ENCODE measurements around the gene HSPA4L.

Gene HSPA4L

GRCh38 chr4:127783955-127784770 is 2.0 kb downstream of the HSPA4L start:
- no peak for DNase-seq (ENCODE audit: low read depth in 2 of 2)

DNA sequence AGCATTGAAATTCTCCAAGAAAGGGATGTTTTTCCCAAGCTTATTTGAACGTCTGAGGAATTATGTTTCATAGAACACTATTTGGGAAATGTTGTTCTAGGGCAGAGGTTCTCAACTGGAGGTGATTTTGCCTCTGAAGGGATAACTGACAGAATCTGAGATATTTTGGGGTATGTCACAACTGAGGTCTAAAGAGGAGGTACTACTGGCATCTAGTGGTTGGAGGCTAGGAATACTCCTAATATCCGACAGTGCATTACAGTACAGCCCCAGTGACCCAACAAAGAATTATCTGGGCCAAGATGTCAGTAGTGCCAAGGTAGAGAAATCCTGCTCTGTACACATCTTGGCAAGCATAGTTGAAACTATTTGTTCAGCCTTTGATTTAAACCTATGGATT is 6.4 kb downstream of the HSPA4L start:
- no peak for DNase-seq (ENCODE audit: low read depth in 2 of 2)

DNA sequence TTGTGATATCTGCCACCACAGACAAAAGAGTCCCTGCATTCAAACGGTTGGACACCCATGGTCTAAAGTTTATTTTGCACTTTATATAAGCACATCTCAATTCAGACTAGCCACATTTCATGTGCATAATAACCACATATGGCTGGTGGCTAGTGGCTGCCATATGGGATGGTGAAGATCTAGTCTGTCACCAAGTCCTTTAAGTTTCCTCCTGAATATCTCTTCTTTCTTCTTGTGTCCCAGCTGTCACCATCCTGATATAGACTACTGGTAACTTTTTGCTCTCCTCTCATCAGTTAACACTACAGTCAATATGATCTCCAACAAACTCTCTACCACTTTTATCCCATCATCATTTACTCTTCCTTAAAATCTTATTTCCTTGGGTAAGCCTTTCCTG is 9.3 kb downstream of the HSPA4L start:
- DNase-seq (ENCODE audit: low read depth in 2 of 2) = no peak

- no peak for DNase-seq (ENCODE audit: low read depth in 2 of 2)
Measured at GRCh38 chr4:127793528-127793927, 11.4 kb downstream of the HSPA4L start.

DNA sequence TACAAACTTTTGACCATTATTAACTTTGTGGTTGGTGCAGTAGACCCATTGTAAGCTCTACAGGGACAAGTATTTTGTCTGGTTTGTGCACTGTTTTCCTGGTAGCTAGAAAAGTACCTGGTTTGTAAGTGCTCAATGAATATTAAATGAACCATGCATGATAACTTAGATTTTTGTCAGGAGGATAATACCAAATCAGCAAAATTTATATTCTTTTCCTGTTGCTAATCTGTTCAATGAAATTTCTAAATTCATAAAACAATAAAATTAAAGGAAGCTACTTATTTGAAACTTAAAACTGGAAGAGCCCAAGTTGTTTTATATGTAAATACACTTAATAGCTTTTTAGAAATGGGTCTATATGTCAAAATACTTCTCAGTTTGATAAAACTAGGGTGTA is 17.6 kb downstream of the HSPA4L start:
- DNase-seq (ENCODE audit: low read depth in 2 of 2) = no peak

- DNase-seq (ENCODE audit: low read depth in 2 of 2) = no peak
Measured at GRCh38 chr4:127809173-127809800, 27.2 kb downstream of the HSPA4L start.

DNA sequence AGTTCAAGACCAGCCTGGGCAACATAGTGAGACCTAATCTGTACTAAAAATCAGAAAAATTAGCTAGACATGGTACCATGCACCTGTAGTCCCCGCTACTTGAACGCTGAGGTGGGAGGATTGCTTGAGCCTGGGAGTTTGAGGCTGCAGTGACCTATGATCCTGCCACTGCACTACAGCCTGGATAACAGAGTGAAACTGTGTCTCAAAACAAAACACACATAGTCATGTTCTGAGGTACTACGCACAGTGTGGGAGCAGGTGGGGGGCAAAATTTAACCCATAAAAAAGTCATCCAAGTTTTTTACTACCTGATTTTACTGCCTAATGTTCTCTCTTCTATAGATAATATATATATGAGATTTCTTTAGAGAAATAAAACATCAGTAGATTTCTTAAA is 28.4 kb downstream of the HSPA4L start:
- no peak for DNase-seq (ENCODE audit: low read depth in 2 of 2)

GRCh38 chr4:127822430-127822829 is 40.3 kb downstream of the HSPA4L start:
- no peak for DNase-seq (ENCODE audit: low read depth in 2 of 2)

GRCh38 chr4:127828121-127828520 is 46.0 kb downstream of the HSPA4L start:
- DNase-seq (ENCODE audit: low read depth in 2 of 2) = no peak

DNA sequence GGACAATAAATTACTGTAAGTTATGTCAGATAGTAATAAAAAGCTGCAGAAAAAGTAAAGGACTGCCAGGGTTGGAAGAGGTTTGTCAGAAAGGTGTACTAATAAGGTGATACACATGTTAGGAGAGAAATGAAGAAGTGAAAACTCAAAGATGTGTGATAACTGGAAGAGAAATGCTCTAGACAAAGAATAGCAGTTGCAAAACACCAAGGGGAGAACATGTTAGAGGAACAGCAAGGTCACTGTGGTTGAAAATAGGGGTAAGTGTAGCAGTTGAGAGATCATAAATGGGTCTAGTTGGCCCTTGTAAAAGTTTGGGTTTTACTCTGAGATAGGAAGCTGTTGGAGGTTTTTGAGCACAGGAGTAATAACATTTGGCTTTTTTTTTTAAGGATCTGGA is 46.9 kb downstream of the HSPA4L start:
- no peak for DNase-seq (ENCODE audit: low read depth in 2 of 2)

DNA sequence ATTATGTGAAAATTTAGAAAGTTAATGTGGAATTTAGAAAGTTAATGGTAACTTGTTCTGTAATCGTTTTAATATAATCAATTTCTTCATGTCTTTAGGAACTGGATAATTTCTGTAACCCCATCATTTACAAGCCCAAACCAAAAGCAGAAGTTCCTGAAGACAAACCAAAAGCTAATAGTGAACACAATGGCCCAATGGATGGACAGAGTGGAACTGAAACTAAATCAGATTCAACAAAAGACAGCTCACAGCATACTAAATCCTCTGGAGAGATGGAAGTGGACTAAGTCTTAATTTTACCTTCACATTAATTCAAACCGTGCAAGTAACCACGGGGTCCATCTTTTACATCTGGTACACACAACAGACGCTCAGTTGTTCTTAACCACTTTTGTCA is 50.5 kb downstream of the HSPA4L start:
- DNase-seq (ENCODE audit: low read depth in 2 of 2) = no peak

GRCh38 chr4:127843704-127844600 is 61.8 kb downstream of the HSPA4L start:
- DNase-seq (ENCODE audit: low read depth in 2 of 2) = no peak

GRCh38 chr4:127844601-127845116 is 62.5 kb downstream of the HSPA4L start:
- DNase-seq (ENCODE audit: low read depth in 2 of 2) = no peak

GRCh38 chr4:127846061-127846460 is 63.9 kb downstream of the HSPA4L start:
- DNase-seq (ENCODE audit: low read depth in 2 of 2) = no peak

- DNase-seq (ENCODE audit: low read depth in 2 of 2) = no peak
Measured at GRCh38 chr4:127846765-127847164, 64.6 kb downstream of the HSPA4L start.

- DNase-seq (ENCODE audit: low read depth in 2 of 2) = no peak
Measured at GRCh38 chr4:127849505-127850234, 67.5 kb downstream of the HSPA4L start.

DNA sequence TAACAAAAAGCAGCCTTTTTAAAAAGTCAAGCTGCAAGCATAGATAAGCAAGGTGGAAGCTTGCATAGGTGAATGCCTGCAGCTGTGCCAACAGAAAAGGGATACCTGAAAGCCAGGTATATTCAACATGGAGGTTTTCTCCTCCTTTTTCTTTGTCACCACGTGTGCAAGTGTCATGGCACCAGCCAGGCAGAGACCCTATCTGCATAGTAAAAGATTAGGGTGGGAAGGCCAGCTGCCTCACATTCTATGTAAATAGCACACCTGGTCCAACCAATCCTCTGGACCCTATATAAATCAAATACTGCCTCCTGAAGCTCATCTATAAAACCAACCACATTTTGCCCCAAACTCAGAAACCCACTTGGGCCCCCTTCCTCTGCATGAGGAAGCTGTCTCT is 70.5 kb downstream of the HSPA4L start:
- no peak for DNase-seq (ENCODE audit: low read depth in 2 of 2)

GRCh38 chr4:127856196-127856812 is 74.2 kb downstream of the HSPA4L start:
- DNase-seq (ENCODE audit: low read depth in 2 of 2) = no peak

DNA sequence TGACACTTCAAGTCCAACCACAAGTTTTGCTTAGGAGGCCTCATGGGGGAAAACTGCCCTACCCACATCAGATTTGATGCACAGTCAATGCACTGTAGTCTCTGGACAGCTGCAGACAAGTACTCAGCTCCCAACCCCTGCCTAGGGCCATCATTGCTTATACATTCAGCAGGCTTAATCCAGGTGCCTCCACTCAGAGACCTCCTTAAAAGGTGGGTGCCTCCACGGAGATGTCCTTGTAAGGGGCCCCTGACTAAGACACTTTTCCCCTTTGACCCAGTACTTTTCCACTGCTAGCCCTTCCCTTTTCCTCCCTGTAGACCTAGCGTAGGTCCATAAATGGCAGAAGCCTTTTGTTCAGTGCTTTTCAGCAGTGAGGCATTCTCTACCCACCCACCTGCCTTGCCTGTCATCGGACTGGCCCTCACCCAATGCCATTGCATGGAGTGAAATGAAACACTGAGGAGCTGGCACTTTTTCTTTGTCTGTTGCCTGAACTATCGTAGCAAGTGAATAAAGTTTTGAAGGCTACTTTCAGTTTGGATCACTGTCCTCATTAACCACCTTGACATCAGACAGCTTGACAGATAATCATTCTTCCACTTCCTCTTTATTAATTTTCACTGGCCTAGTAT is 74.8 kb downstream of the HSPA4L start:
- no peak for DNase-seq (ENCODE audit: low read depth in 2 of 2)

GRCh38 chr4:127857641-127858040 is 75.5 kb downstream of the HSPA4L start:
- DNase-seq (ENCODE audit: low read depth in 2 of 2) = no peak

DNA sequence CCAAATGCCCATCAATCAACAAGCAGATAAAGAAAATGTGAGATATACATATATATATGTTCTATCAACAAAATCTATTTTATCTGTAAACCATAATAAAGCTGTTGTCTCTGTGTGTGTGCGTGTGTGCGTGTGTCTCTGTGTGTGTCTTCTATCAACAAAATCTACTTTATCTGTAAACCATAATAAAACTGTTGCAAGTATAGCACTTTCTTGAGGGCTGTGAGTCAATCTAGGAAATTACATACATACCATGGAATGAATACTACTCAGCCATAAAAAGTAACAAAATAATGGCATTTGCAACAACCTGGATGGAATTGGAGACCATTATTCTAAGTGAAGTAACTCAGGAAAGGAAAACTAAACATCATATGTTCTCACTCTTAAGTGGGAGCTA is 86.1 kb downstream of the HSPA4L start:
- DNase-seq (ENCODE audit: low read depth in 2 of 2) = no peak
